Stimulated activated CD4-positive, alpha-beta T cell treated with anti-CD3 and anti-CD28 coated beads, Interleukin-4, amount 100 ng/mL, for 48 hours (primary cell): Measurements from ENCODE around the gene PANX2.

Source experiments
- DNase-seq, 2 donors: peaks; one replicate each; pipeline ENCODE4 v3.0.0-alpha.2; 2020; ENCODE audit warnings: low read depth in 2 of 2

PANX2 gene

DNA sequence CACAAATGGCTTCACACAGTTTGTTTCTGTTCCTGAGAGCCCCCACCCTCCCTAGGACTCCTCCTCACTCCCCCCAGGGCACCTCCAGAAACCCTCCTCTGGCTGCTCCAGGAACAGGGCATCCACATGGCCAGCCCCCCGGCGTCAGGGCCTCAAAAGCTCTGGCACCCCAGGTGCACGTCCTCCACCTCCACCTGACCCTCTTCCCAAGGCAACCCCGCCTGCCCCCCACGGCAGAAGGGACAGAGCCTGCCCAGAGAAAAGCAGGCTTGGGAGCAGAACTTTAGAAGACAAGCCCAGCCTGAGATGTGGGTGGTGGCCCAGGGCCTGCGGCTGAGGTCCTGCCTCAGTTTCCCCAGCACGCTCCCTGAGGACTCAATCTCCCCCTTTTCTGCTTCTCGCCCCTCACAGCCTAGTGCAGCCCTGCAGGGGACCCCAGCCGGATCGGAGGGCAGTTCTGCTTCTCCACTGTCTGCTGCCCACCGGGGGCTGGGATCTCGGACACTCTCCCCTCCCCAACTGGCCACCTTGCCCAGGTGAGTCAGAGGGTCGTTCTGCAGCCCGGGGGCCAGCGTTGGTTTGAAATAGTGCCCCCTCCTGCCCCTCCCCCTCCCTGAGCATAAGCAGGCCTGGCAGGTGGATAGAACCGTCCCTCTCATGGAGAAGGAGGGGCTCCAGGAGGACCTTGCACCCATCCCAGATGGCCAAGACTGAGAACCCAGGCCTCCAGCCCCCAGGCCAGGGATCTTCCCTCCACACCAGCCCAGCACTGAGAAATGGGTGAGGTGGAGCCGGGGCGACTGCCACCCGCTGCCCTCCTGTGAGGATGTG lies 12.8 kb downstream of the PANX2 start:
- no peak for DNase-seq

- DNase-seq, result no peak
Measured at GRCh38 chr22:50184004-50184901, 13.7 kb downstream of the PANX2 start.

GRCh38 chr22:50184902-50185374 lies 14.4 kb downstream of the PANX2 start:
- DNase-seq, result no peak

GRCh38 chr22:50185375-50186087 lies 15.0 kb downstream of the PANX2 start, which contains the start of gene TRABD:
Gene TRABD (plus strand): TSS chr22:50185913. CDS start chr22:50193061, 7,148 bp downstream.
- peak; percentile 83 to 87 for DNase-seq

- no peak for DNase-seq
Measured at GRCh38 chr22:50186181-50186714, 15.7 kb downstream of the PANX2 start.

DNA sequence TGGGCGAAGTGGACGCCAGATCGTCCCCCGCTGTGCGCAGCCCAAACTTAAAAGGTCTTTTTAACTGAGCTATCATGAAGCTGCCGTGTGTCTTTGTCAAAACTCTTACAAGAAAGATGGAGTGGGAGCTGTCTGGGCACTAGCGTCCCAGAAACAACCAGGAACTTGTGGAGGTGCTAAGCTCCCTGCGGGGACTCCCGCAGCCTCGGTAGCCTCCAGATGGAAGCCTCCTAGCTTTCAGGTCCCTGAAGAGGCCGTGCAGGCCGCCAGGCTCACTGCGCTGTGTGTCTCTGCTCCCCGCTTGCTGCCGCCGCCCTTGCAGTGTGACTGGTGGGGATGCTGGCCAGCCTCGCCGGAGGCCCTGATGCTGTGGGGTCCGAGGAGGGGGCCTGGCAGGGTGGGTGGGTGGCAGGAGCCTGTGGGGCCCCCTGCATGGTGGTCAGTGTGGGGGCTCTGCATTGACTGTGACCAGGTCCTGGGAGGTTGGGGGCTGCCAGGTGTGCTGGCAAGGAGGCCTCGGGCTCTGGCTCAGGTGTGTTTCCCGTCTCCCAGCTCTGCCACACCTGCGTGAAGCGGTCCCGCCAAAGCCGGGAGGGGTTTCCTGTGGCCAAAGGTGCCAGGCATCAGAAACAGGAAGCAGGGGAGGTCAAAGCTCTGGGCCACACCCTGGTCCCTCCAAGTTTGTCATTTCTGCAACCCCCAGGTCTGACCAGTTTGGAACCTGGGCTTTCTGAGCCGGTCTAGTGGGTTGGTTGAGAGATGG lies 16.4 kb downstream of the PANX2 start:
- no peak for DNase-seq

DNA sequence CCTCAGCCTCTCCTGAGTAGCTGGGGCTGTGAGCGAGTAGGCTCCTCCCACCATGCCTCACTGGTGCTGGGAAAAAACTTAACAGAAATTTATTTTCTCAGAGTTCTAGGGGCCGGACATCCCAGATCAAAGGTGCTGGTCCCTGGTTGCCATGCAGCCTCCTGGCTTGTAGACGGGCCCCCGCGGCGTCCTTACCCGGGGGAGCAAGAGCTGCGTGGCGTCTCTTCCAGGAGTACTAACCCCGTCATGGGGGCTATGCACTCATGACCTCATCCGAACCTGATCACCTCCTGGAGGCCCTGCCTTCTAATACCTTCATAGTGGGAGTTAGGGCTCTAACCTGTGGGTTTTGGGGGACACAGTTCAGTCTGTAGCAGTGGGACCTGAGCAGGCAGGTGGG lies 17.8 kb downstream of the PANX2 start:
- DNase-seq, result no peak

- no peak for DNase-seq
Measured at GRCh38 chr22:50189184-50189848, 18.8 kb downstream of the PANX2 start.

DNA sequence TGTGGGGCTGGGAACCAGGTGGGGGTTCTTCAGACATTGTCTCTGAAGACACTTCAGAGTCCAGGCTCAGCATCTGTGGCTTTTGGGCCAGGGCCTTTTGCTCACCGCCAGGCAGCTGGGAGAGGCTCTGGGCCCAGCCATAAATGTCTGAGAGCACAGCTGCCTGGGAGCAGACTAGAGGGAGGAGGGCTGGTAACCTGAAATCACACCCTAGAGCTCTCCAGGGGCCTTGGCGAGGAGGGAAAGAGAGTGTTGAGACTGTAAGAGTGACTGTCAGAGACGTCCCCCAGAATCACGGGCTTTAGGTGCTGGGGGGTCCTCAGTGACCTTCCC lies 19.3 kb downstream of the PANX2 start:
- no peak for DNase-seq

GRCh38 chr22:50190182-50190940 lies 19.8 kb downstream of the PANX2 start:
- DNase-seq, result peak; percentile 61 to 64

DNA sequence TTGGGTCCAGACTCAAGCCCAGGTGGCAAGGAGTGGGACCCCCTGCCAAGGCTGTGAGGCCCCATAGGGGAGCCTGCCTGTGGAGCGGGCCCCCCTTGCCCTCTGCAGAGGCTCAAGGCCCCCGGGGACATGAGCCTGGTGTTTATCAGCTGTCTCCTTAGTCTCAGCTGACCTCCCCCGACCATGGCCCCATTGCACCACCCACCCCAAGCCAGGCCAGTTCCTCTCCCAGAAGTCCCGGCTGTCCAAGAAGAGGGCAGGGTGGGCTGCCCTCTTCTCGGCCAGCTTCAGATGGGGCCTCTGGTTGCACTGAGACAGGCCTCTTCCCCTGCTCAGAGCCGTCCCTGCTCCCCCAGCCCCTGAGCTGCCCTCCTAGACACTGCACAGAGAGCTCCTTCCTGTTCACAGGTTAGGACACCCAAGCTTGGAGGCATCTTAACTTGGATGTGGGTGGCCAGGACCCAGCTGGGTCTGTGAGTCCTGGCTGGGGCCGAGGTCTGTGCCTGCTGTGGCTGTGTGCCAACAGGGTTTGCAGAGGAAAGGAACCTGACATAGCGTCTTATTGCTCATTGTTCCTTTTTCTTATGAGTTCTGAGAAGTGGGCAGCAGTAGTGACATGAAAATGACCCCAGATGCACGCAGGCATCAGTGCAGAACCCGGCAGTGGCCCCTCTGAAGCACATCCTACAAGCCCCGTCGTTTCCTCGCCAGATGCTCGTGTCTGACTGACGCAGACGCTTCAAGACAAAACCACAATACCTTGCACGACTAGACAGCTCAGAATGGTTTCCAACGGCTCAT lies 20.6 kb downstream of the PANX2 start:
- DNase-seq, result peak; percentile 43 to 50

DNA sequence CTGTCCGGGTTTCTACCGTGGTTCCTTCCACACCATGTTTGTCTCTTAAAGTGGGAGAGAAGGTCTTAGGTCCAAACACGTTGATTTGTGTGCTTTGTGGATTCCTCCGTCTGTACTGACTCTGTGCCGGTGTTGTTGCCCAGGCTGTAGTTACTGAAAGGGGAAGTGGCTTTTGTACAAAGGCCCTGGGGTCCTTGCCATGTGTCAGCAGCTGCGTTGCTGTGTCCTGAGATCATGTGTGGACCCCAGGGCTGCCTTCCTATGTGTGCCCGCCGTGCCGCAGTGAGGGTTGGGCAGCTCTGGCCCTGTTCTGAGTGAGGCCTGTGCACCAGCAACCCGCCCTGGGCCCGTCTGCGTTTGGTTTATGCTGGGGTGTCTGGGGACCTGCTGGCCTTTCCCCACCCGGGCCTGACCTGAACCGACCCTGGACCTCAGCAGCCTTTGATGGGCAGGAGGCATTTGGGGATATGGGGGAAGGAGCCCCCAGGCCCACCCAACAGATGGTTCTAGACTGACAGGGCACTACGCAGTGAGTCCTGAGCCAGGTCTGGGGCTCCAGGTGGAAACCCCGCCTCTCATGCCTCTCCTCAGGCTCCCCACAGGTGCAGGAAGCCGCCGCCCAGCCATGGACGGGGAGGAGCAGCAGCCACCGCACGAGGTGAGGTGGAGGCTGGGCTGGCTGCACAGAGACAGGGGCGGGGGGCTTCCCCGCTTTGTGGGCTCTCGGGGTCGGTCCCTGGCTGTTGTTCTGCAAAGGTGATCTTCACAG lies 22.1 kb downstream of the PANX2 start:
- DNase-seq, result no peak

DNA sequence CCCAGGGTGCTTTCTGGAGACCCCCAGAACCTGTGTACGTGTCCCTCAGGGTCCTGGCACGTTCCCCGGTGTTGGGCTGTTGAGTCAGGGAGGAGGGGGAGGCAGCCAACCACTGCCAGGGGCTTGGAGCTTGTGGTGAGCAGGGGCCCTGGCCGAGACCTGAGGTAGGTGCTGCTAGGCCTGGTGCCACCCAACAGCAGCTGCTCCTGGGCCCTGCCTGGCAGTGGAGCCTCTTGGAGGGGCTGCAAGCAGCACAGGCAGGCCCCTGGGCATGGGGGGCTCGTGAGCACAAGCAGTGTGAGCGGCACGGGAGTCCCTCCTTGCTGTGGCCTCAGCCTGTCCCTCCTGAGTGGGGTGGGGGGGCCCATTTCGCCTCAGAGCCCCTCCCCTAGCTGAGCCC lies 23.1 kb downstream of the PANX2 start:
- DNase-seq, result no peak

- DNase-seq, result no peak
Measured at GRCh38 chr22:50194037-50194805, 23.7 kb downstream of the PANX2 start.

GRCh38 chr22:50196256-50196655 lies 25.7 kb downstream of the PANX2 start:
- no peak for DNase-seq

DNA sequence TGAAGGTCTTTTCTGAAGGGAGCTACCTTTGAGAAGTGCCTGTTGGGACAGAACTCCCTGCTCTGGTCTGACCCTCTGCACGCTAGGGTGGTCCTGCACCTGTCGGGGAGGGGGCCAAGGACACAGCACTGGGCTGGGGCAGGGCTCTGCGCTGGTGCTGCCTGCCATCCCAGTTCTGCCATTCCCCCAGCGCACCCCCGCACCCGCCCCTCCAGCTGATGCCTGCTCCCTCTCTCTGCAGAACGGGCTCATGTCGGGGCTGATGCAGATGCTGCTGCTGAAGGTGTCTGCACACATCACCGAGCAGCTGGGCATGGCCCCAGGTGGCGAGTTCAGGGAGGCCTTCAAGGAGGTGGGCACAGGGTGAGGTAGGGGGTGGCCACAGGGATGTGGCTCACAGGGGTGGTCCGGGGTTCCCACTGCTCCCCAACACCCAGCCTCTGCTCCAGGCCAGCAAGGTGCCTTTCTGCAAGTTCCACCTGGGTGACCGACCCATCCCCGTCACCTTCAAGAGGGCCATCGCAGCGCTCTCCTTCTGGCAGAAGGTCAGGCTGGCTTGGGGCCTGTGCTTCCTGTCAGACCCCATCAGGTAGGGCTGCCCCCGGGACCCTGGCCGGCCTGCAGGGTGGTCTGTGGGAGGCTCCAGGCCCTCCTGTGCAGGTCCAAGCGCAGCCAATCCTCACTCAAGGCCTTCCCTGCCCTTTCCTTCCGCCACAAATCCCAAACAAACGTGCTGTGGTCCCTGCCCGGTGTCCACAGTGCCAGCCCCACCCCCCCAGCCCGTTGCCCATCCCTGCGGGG lies 26.7 kb downstream of the PANX2 start:
- no peak for DNase-seq
